OCI-LY7 (cell line): ENCODE results near the gene TRAM2. TPM values are rescaled to one million over a fixed set of nuclear protein-coding genes. Genes with fewer than 3 reads are reported as not detected.

Source experiments
- BruUV-seq: library from RNA; stranded (reverse); fragments of 400-500 nt; replicated peaks from 2 replicates; lab custom pipeline; 2021; lab: Mats Ljungman, UMichigan
- CTCF ChIA-PET: fragments of 300-600 bp; sonication (Branson Sonifier 250); formaldehyde crosslinking; loops from one replicate; lab custom pipeline; 2022; ENCODE audit warnings: antibody characterized with exemption; ENCODE audit not compliant: unreplicated experiment; lab: Charles Lee
- POLR2A ChIA-PET: fragments of 300-600 bp; sonication (Branson Sonifier 250); formaldehyde crosslinking; loops from one replicate; lab custom pipeline; 2022; ENCODE audit warnings: antibody characterized with exemption; lab: Charles Lee
- DNase-seq: peaks from one replicate; pipeline ENCODE4 v3.0.0-alpha.2; 2015; ENCODE audit warnings: low spot score
- H2AFZ ChIP-seq: fragments of 200-600 bp; sonication (generic), shearing (Covaris generic); 2 replicates; pipeline ENCODE4 v1.6.1; 2014; ENCODE audit warnings: mild to moderate bottlenecking, antibody characterized with exemption, low read length, moderate library complexity
- H3K27ac ChIP-seq: fragments of 200-600 bp; sonication (generic); 2 replicates; pipeline ENCODE4 v1.5.1; 2014; ENCODE audit warnings: mixed run types, low read depth, mild to moderate bottlenecking, moderate library complexity, low read length, inconsistent platforms; ENCODE audit not compliant: poor library complexity, severe bottlenecking
- H3K36me3 ChIP-seq: fragments of 200-600 bp; sonication (generic); 2 replicates; pipeline ENCODE4 v1.6.1; 2014; ENCODE audit warnings: mild to moderate bottlenecking, antibody characterized with exemption, low read length, moderate library complexity, mixed read lengths; ENCODE audit not compliant: insufficient read depth
- H3K4me1 ChIP-seq: fragments of 200-600 bp; sonication (generic); 2 replicates; pipeline ENCODE4 v1.5.1; 2014; ENCODE audit warnings: mild to moderate bottlenecking, low read length; ENCODE audit not compliant: insufficient read depth, poor library complexity, severe bottlenecking
- H3K4me2 ChIP-seq: fragments of 200-600 bp; sonication (generic); 2 replicates; pipeline ENCODE4 v1.6.1; 2014; ENCODE audit warnings: mild to moderate bottlenecking, low read length
- H3K4me3 ChIP-seq: fragments of 200-600 bp; sonication (generic); 2 replicates; pipeline ENCODE4 v1.5.1; 2014; ENCODE audit warnings: mild to moderate bottlenecking, low read depth, low read length; ENCODE audit not compliant: poor library complexity, severe bottlenecking
- H3K79me2 ChIP-seq: fragments of 200-600 bp; sonication (generic); 2 replicates; pipeline ENCODE4 v1.6.1; 2016; ENCODE audit warnings: low read depth, mild to moderate bottlenecking, low read length, moderate library complexity, mixed read lengths; ENCODE audit not compliant: insufficient read depth
- H3K9me2 ChIP-seq: fragments of 200-600 bp; sonication (generic); 2 replicates; pipeline ENCODE4 v1.6.1; 2016; ENCODE audit warnings: mild to moderate bottlenecking, low read length, mixed read lengths; ENCODE audit not compliant: insufficient read depth
- H3K9me3 ChIP-seq: fragments of 200-600 bp; sonication (generic); 2 replicates; pipeline ENCODE4 v1.6.1; 2014; ENCODE audit warnings: mild to moderate bottlenecking, mixed run types, low read length, mixed read lengths
- H4K20me1 ChIP-seq: fragments of 200-600 bp; sonication (generic); 2 replicates; pipeline ENCODE4 v1.6.1; 2014; ENCODE audit warnings: mild to moderate bottlenecking, antibody characterized with exemption, low read length, moderate library complexity, mixed read lengths; ENCODE audit not compliant: insufficient read depth
- EZH2phosphoT487 ChIP-seq: fragments of 200-600 bp; sonication (generic); IDR thresholded peaks from 2 replicates; pipeline ENCODE4 v1.6.1; 2018; ENCODE audit warnings: low read depth, borderline replicate concordance, mild to moderate bottlenecking, mixed run types, antibody characterized with exemption, low read length, moderate library complexity, mixed read lengths
- intact Hi-C: fragments of 100-400 bp; cut with micrococcal nuclease; formaldehyde crosslinking; loops from one replicate; pipeline ENCODE4 v1.10.0; 2022; ENCODE audit not compliant: unreplicated experiment
- total RNA-seq, 2 experiments: library from RNA; depleted of rRNA in 1 of 2; stranded (reverse); fragments of >200 nt in 1 of 2; shearing (Covaris generic) in 1 of 2; gene quantifications; 2 replicates each; pipeline ENCODE4 v1.2.3, GENCODE V29; 2014 to 2022
- TF ChIP-seq, protein P1 (sequence below): fragments of 200-600 bp; sonication (generic); conservative IDR thresholded peaks from 2 replicates; pipeline ENCODE4 v1.5.1; 2014; ENCODE audit warnings: mild to moderate bottlenecking, antibody characterized with exemption, low read length, moderate library complexity, mixed read lengths

TRAM2 gene
- total RNA-seq, 2 experiments from 2014 or later, result 19.3 to 38.2 TPM

- H2AFZ ChIP-seq, result no peak overlapping the region
- no peak overlapping the region for H3K4me3 ChIP-seq
- H4K20me1 ChIP-seq, result no peaks in the 10 kb centered on the region
- intact Hi-C loops, result no loop called here
- H3K36me3 ChIP-seq, result peaks cover 4% of the 10 kb centered on the region; the same call in 1 of the 2 replicates
- H3K79me2 ChIP-seq, result peaks cover 56% of the 10 kb centered on the region
- peaks cover 67% of the 10 kb centered on the region for H3K4me1 ChIP-seq
- POLR2A ChIA-PET, result interaction anchor here (1.0 to 9.5 kb wide), 4 partner anchors 11 to 54 kb away, joined by 3 to 72 read pairs (median 6); no protein-coding TSS in a partner anchor
- no peak overlapping the region for H3K4me2 ChIP-seq
- no TSS peak for BruUV-seq
- CTCF ChIA-PET, result interaction anchor here (1.0 to 2.2 kb wide), 2 partner anchors 10 to 57 kb away, joined by 3 to 5 read pairs; no protein-coding TSS in a partner anchor
- DNase-seq, result no peak
- TF ChIP-seq, protein P1, sequence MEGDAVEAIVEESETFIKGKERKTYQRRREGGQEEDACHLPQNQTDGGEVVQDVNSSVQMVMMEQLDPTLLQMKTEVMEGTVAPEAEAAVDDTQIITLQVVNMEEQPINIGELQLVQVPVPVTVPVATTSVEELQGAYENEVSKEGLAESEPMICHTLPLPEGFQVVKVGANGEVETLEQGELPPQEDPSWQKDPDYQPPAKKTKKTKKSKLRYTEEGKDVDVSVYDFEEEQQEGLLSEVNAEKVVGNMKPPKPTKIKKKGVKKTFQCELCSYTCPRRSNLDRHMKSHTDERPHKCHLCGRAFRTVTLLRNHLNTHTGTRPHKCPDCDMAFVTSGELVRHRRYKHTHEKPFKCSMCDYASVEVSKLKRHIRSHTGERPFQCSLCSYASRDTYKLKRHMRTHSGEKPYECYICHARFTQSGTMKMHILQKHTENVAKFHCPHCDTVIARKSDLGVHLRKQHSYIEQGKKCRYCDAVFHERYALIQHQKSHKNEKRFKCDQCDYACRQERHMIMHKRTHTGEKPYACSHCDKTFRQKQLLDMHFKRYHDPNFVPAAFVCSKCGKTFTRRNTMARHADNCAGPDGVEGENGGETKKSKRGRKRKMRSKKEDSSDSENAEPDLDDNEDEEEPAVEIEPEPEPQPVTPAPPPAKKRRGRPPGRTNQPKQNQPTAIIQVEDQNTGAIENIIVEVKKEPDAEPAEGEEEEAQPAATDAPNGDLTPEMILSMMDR, result no peak
- TF ChIP-seq EZH2phosphoT487, result no peak
- H3K9me3 ChIP-seq, result no peaks in the 10 kb centered on the region
- no peak overlapping the region for H3K27ac ChIP-seq
- no peaks in the 10 kb centered on the region for H3K9me2 ChIP-seq
These were observed 36.5 kb downstream of the TRAM2 start for GRCh38 chr6:52540286-52540902.

DNA sequence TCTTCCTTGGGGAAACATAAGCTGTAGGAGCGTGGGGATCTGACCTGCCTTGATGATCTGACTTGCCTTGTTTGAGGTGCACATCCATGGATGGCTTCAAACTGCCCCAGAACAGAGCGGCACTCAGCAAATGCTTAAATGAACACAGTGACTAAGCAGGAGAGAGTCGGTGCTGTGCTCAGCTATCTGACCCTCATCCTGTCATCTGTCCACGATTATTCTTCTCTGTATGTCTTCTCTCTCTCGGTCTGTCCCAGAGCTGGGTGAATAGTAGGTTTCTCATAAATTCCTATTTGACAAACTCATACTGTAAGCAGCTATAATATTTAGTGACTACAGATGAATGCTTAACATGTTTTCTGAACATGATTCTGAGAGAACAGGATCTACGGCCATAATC lies 37.3 kb downstream of the TRAM2 start:
- intact Hi-C loops, result no loop called here
- Histone ChIP-seq H3K9me2 (no peaks in the 10 kb centered on the region), H3K4me3 (no peak overlapping the region), H2AFZ (no peak overlapping the region), H3K4me2 (peak overlapping the region; percentile 14; the same call in 1 of the 2 replicates), H3K79me2 (peaks cover 48% of the 10 kb centered on the region), H3K4me1 (peaks cover 75% of the 10 kb centered on the region), H3K27ac (no peak overlapping the region), H3K36me3 (peaks cover 12% of the 10 kb centered on the region), H3K9me3 (no peaks in the 10 kb centered on the region), H4K20me1 (no peaks in the 10 kb centered on the region)
- BruUV-seq, result no TSS peak
- CTCF ChIA-PET, result interaction anchor here (2.2 kb wide), 1 partner anchor 11 kb away, joined by 5 read pairs; no protein-coding TSS in a partner anchor
- POLR2A ChIA-PET, result interaction anchor here (0.6 to 9.5 kb wide), 4 partner anchors 12 to 81 kb away, joined by 3 to 72 read pairs (median 6); no protein-coding TSS in a partner anchor
- no peak for TF ChIP-seq EZH2phosphoT487
- TF ChIP-seq, protein P1, result no peak
- DNase-seq, result no peak
